ENCODE measurements around the gene VGF. TPM values are rescaled to one million over a fixed set of nuclear protein-coding genes. Genes with fewer than 3 reads are reported as not detected.
"Not testable (repeated sequence)": the region's sequence is repeated elsewhere in the genome, so short reads cannot be mapped to it uniquely, and the experiment has no call there.

VGF gene
- total RNA-seq, 1 experiment from 2014 or later = 122 TPM

GRCh38 chr7:101124376-101125056 is 40.9 kb downstream of the VGF start:
- no peak for DNase-seq (ENCODE audit: low spot score)
- in situ Hi-C loops (cut with HindIII; ENCODE audit: low sequenced_read_pairs) = no loop called here

DNA sequence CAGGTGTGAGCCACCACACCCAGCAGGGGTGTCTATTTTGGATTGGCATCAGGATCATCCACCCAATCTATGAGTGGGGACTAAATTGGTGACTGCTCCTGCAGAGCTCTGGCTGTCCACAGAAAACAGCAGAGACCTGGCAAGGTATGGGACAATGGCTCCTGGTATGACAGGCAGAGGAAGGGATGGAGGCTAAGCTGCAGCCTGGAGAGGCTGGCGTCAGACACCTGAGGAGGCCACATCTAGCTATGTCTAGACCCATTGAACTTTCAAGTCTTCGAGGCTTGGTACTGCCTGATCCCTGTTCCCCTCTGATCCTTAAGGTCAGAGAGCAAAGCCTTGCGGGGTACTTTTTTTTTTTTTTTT is 41.7 kb downstream of the VGF start:
- in situ Hi-C loops (cut with HindIII; ENCODE audit: low sequenced_read_pairs) = no loop called here
- no peak for DNase-seq (ENCODE audit: low spot score)

- DNase-seq (ENCODE audit: low spot score) = no peak
These were observed 42.3 kb downstream of the VGF start for GRCh38 chr7:101122933-101123702.

GRCh38 chr7:101121991-101122932 is 43.1 kb downstream of the VGF start:
- in situ Hi-C loops (cut with HindIII; ENCODE audit: low sequenced_read_pairs) = no loop called here
- peak; percentile 53 for DNase-seq (ENCODE audit: low spot score)

More at GRCh38 chr7:101122933-101123702, 42.3 kb downstream of the VGF start:
- in situ Hi-C loops (cut with HindIII; ENCODE audit: low sequenced_read_pairs) = no loop called here

GRCh38 chr7:101121631-101121990 is 43.8 kb downstream of the VGF start:
- DNase-seq (ENCODE audit: low spot score); in situ Hi-C loops (cut with HindIII; ENCODE audit: low sequenced_read_pairs): not testable (repeated sequence)

- in situ Hi-C loops (cut with HindIII; ENCODE audit: low sequenced_read_pairs) = no loop called here
These were observed 45.1 kb downstream of the VGF start for GRCh38 chr7:101120315-101120714.

DNA sequence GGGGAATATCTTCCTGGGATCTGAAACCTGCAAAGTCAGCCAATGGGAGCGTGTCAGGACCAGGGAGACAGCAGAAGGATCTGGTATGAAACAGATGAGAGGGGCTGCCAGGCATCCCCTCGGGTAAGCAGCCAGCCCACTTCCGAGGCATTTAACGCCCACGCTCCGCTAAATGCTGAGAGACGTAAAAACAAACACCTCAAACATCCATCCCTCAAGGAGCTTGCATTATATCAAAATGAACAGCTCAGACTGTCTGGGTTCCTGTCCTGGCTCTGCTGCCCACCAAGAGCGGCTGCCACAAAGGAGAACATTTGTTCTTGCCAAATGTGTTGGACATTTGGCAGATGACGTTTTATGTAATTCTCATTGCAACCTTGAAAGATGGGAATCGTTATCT is 45.5 kb downstream of the VGF start:
- in situ Hi-C loops (cut with HindIII; ENCODE audit: low sequenced_read_pairs) = no loop called here
- no peak for DNase-seq (ENCODE audit: low spot score)

More at GRCh38 chr7:101120315-101120714, 45.1 kb downstream of the VGF start:
- DNase-seq (ENCODE audit: low spot score) = no peak

DNA sequence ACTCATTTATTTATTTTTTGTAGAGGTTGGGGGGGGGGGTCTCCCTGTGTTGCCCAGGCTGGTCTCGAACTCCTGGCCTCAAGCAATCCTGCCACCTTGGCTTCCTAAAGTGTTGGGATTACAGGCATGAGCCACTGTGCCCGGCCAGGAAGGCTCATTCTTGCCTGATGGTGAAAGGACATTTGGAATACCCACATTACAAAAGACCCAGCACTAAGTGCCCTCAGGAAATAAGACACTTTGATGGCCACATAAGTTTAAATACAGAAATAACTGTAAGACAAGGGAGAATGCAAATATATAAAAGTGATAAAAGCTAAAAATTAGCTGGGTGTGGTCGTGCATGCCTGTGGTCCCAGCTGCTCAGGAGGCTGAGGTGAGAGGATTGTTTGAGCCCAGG is 46.5 kb downstream of the VGF start:
- no peak for DNase-seq (ENCODE audit: low spot score)
- in situ Hi-C loops (cut with HindIII; ENCODE audit: low sequenced_read_pairs) = no loop called here

DNA sequence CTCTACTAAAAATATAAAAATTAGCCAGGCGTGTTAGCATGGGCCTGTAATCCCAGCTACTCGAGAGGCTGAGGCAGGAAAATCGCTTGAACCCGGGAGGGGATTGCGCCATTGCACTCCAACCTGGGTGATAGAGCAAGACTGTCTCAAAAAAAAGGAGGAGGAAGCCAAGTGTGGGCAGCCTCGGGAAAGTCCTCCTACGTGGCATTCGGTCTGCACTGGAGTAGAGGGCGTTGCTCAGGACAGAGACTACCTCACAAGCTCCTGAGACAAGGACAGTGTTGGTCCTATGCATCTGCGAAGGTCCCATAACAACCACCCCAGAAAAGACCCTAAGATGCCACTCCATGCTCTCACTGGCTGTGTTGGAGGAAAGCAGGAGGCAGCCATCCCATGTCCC is 48.5 kb downstream of the VGF start:
- no peak for DNase-seq (ENCODE audit: low spot score)
- in situ Hi-C loops (cut with HindIII; ENCODE audit: low sequenced_read_pairs) = no loop called here

- no peak for DNase-seq (ENCODE audit: low spot score)
- in situ Hi-C loops (cut with HindIII; ENCODE audit: low sequenced_read_pairs) = no loop called here
These were observed 50.2 kb downstream of the VGF start for GRCh38 chr7:101115215-101115614.

DNA sequence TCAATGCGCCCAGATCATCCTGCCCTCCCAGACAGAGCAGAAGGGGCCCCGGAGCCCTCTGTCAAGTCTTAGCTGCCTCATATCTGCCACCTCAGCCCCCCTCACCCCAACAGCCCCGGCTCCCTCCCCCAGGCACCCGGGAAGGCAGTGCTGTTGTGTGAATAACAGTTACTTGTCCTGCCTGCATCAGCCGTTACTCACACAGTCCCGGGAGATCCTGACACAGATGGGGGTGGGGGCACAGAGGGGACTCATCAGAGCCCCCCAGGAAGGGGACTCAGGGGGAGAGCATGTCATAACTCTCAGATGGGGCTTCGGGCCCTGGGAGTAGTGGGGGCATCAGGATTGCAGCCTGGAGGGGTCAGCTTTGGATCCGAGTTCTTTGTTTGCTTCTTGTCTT is 50.9 kb downstream of the VGF start:
- in situ Hi-C loops (cut with HindIII; ENCODE audit: low sequenced_read_pairs) = no loop called here
- DNase-seq (ENCODE audit: low spot score) = no peak

- in situ Hi-C loops (cut with HindIII; ENCODE audit: low sequenced_read_pairs) = no loop called here
- no peak for DNase-seq (ENCODE audit: low spot score)
These were observed 51.5 kb downstream of the VGF start for GRCh38 chr7:101113836-101114235.

- in situ Hi-C loops (cut with HindIII; ENCODE audit: low sequenced_read_pairs) = not testable (repeated sequence)
These were observed 52.2 kb downstream of the VGF start for GRCh38 chr7:101113140-101113539.

More at GRCh38 chr7:101113140-101113539, 52.2 kb downstream of the VGF start:
- not testable (repeated sequence) for DNase-seq (ENCODE audit: low spot score)

Other genes with a start within 250 kb of the VGF start
- gene MUC3A, start 216.0 kb downstream of the VGF start, total RNA-seq (2014; rRNA removed; shearing (Covaris generic)) = 0.37 TPM in 1 of 2 replicates, not detected in the other
- not detected in 2 replicates for gene MUC12, start 196.0 kb downstream of the VGF start, total RNA-seq (2014; rRNA removed; shearing (Covaris generic))
- 0.06 TPM in 1 of 2 replicates, not detected in the other for gene MUC17, start 145.5 kb downstream of the VGF start, total RNA-seq (2014; rRNA removed; shearing (Covaris generic))
- gene TRIM56, start 80.1 kb downstream of the VGF start, total RNA-seq (2014; rRNA removed; shearing (Covaris generic)) = 5.6 and 9.9 TPM in 2 replicates
- 103 and 113 TPM in 2 replicates for gene SERPINE1, start 38.5 kb downstream of the VGF start, total RNA-seq (2014; rRNA removed; shearing (Covaris generic))
- 211 and 215 TPM in 2 replicates for gene AP1S1, start 11.1 kb downstream of the VGF start, total RNA-seq (2014; rRNA removed; shearing (Covaris generic))
- gene NAT16, start 14.7 kb upstream of the VGF start, total RNA-seq (2014; rRNA removed; shearing (Covaris generic)) = 1.2 TPM in 1 of 2 replicates, not detected in the other
- not detected in 2 replicates for gene MOGAT3, start 35.5 kb upstream of the VGF start, total RNA-seq (2014; rRNA removed; shearing (Covaris generic))
- 18.0 and 38.1 TPM in 2 replicates for gene PLOD3, start 52.0 kb upstream of the VGF start, total RNA-seq (2014; rRNA removed; shearing (Covaris generic))
- 74.5 and 105 TPM in 2 replicates for gene ZNHIT1, start 52.6 kb upstream of the VGF start, total RNA-seq (2014; rRNA removed; shearing (Covaris generic))
- 1.8 and 4.3 TPM in 2 replicates for gene CLDN15, start 72.2 kb upstream of the VGF start, total RNA-seq (2014; rRNA removed; shearing (Covaris generic))
- gene FIS1, start 79.5 kb upstream of the VGF start, total RNA-seq (2014; rRNA removed; shearing (Covaris generic)) = 139 and 190 TPM in 2 replicates
- 55.0 and 55.9 TPM in 2 replicates for gene IFT22, start 156.2 kb upstream of the VGF start, total RNA-seq (2014; rRNA removed; shearing (Covaris generic))
- gene COL26A1, start 197.3 kb upstream of the VGF start, total RNA-seq (2014; rRNA removed; shearing (Covaris generic)) = 104 and 109 TPM in 2 replicates

Data from G401 (cell line).